Ishikawa (cell line): Measurements from ENCODE around the gene MAG.

ENCODE experiments used
- CEBPB ChIP-seq: IDR thresholded peaks from 2 replicates; pipeline ENCODE4 v1.6.1; 2012
- CREB1 ChIP-seq: IDR thresholded peaks from 2 replicates; pipeline ENCODE4 v1.6.1; 2012; ENCODE audit warnings: low read depth
- EGR1 ChIP-seq: IDR thresholded peaks from 2 replicates; pipeline ENCODE4 v1.6.1; 2012
- EP300 ChIP-seq: IDR thresholded peaks from 2 replicates; pipeline ENCODE4 v1.6.1; 2012; ENCODE audit warnings: borderline replicate concordance
- FOXM1 ChIP-seq: IDR thresholded peaks from 2 replicates; pipeline ENCODE4 v1.6.1; 2012; ENCODE audit warnings: low read depth, borderline replicate concordance
- NFIC ChIP-seq: IDR thresholded peaks from 2 replicates; pipeline ENCODE4 v1.6.1; 2012
- RAD21 ChIP-seq: IDR thresholded peaks from 2 replicates; pipeline ENCODE4 v1.6.1; 2012; ENCODE audit warnings: low read depth
- REST ChIP-seq: IDR thresholded peaks from 2 replicates; pipeline ENCODE4 v1.6.1; 2012; ENCODE audit warnings: low read depth, mild to moderate bottlenecking
- TAF1 ChIP-seq: IDR thresholded peaks from 2 replicates; pipeline ENCODE4 v1.6.1; 2012; ENCODE audit warnings: low read depth, mild to moderate bottlenecking
- TCF12 ChIP-seq: IDR thresholded peaks from 2 replicates; pipeline ENCODE4 v1.6.1; 2012; ENCODE audit warnings: low read depth
- TEAD4 ChIP-seq: IDR thresholded peaks from 2 replicates; pipeline ENCODE4 v1.6.1; 2012
- YY1 ChIP-seq: IDR thresholded peaks from 2 replicates; pipeline ENCODE4 v1.6.1; 2012; ENCODE audit warnings: low read depth
- TF ChIP-seq, protein P1 (sequence below): IDR thresholded peaks from 2 replicates; pipeline ENCODE4 v1.6.1; 2012
- TF ChIP-seq, protein P2 (sequence below): IDR thresholded peaks from 2 replicates; pipeline ENCODE4 v1.6.1; 2012

DNA sequence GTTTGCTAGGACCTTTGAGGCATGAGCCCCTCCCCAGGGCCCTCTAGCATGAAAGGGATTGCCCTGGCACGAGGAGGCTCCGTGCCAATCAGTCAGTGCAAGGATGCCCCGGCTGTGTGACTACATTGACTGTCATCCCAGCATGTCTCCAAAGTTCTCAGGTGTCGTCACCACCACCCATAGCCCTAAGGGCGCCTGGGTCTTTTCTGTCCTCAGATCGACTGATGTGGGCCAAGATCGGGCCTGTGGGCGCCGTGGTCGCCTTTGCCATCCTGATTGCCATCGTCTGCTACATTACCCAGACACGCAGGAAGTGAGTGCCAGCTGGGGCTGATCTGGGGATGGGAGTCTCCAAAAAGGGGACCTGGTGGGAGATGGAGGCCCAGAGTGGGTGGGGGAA is 18.4 kb downstream of the MAG start:
- TF ChIP-seq TAF1 (no peak), EP300 (no peak), YY1 (no peak), NFIC (no peak), CREB1 (no peak), EGR1 (no peak), RAD21 (no peak), REST (no peak), TCF12 (no peak), TEAD4 (no peak), FOXM1 (no peak), CEBPB (no peak)
- TF ChIP-seq, protein P1, sequence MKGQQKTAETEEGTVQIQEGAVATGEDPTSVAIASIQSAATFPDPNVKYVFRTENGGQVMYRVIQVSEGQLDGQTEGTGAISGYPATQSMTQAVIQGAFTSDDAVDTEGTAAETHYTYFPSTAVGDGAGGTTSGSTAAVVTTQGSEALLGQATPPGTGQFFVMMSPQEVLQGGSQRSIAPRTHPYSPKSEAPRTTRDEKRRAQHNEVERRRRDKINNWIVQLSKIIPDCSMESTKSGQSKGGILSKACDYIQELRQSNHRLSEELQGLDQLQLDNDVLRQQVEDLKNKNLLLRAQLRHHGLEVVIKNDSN: no peak
- TF ChIP-seq, protein P2, sequence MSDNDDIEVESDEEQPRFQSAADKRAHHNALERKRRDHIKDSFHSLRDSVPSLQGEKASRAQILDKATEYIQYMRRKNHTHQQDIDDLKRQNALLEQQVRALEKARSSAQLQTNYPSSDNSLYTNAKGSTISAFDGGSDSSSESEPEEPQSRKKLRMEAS: no peak
